Putamen (tissue), 1 donor: ENCODE measurements around the gene PLA2R1.
"Not testable (repeated sequence)": the region's sequence is repeated elsewhere in the genome, so short reads cannot be mapped to it uniquely, and the experiment has no call there.

Experiments used
- DNase-seq: peaks from one replicate; pipeline ENCODE4 v3.0.0-alpha.2; 2016; ENCODE audit warnings: low spot score

Gene PLA2R1

DNA sequence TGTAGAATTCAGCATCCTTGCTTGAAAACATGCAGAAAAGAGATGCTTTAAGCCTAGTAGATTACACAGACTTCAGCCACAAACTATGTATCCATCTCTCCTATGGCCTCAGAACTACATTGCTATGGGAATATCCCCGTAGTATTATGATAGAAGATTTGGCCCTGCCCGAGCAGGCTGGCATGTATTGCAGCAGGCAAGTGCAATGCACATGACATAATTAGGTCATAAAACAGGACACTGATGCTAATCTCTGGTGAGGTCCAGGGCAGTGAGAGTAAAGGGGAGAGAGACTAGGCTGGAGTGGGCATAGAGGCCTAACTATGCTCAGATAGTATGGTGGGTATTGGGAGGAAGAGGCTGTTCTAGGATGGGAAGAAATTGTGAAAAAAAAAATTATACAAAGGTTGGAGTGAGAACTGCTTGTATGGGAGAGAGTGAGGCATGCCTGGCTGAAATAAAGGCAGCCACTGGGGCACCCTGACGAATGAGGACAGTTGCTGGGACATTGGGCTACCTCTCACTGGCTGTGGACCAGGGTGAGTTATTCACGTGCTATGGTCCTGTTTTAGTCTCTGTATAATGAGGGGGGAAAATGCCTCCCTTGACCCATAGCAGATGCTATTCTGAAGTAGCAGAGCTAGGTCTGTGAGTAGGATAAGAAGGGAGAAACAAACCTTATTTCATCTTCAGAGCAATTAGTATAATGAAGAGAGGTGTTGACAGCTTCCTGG lies 1.6 kb upstream of the PLA2R1 start:
- DNase-seq = no peak

DNA sequence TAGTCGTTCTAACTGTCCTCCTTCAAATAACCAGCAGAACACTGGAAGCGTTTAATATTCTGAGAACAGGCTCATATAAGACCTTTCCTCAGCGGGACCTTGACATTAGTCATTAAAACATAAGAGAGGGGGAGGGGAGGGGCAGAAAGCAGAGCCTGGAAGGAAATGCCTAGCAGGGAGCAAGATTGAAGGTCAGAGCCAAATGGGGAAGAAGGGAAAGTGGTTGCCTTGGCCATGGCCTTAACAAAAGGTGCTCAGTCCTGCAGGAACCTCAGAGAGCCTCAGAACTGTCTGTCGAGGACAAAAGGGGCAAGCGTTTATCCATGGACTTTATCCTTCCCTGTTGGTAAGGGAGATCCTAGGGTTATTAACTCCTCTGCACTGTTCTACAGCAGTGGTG lies 856 bp upstream of the PLA2R1 start:
- DNase-seq = no peak

DNA sequence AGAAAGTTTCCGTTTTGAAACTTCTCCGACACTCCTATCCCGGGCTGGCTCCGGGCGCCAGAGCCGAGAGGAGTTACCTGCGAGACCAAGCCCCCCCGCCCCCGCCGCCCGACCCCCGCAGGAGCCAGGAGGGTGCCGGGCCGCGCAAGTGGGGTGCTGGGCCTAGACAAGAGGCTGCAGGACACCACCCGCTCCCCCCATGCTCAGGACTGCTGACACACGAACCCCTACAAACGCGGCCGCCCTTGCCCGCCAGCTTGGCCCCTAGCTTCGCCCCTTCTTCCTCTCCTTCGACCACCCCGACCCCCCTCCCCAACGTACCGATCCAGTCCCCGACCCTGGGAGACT lies 497 bp downstream of the PLA2R1 start:
- DNase-seq = no peak

DNA sequence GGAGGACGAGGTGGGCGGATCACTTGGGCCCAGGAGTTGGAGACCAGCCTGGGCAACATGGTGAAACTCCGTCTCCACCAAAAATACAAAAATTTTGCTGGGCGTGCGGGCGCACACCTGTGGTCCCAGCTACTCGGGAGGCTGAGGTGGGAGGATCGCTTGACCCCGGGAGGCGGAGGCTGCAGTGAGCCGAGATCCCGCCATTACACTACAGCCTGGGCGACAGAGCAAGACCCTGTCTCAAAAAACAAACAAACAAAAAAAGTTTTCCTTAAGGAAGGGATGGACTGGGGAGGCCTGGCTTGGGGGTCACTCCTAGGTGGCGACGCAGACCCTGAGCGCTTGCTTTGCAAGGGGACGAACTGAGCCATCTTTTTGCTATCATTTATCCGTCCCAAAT lies 882 bp downstream of the PLA2R1 start:
- DNase-seq = no peak

DNA sequence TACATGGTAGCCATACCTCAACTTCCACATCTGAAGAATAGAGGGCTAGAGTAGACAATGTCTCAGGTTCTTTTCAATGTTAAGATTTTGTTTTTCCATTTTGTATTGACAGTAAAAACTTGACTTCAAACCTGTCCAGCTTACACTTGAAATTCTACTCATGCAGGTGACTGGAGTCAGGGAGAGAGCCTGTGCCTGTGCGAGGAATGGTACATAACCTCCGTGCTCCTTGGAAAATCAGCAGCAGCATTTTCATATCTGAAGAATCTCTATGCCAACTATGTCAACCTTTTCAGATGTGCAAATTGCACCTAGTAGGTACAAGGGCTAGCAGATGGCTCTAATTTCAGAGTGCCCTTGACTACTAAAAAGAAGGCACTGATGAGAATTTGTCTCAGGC lies 2.1 kb downstream of the PLA2R1 start:
- DNase-seq = no peak

DNA sequence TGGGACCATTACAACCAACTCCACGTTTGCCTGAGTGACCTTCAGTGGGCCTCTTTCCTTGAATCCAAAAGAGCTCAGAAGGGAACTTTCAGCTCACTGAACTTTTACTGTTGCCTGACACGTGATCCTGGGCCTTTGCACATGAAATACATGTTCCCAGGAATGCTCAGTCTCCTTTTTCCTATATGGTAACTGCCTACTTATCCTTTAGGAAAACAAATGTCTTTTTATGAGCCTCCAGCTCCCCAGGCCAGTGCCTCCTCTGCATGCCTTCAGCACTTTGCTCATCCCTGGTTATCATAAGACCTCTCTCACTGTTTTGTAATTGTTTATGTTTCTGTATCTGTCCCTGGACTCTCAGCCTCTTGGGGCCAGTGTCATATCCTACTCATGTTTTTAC lies 5.1 kb downstream of the PLA2R1 start:
- no peak for DNase-seq

DNA sequence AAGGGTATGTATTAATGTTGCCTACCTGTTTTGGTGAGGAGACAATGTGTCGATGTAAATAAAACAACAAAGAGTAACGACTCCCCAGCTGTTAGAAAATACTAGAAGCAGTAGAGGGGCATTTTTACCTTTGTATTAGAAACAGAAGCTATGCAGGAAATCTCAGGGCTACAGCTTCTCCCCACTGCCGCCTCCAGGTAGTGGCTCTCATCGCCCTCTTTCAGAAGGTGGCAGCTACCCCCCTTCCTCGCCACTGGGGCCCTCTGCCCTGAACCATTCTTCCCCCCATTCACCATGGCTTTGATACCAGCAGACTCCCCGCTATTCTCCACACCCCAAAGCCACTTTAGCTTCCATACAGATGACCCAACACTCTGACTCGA lies 6.7 kb downstream of the PLA2R1 start:
- no peak for DNase-seq

DNA sequence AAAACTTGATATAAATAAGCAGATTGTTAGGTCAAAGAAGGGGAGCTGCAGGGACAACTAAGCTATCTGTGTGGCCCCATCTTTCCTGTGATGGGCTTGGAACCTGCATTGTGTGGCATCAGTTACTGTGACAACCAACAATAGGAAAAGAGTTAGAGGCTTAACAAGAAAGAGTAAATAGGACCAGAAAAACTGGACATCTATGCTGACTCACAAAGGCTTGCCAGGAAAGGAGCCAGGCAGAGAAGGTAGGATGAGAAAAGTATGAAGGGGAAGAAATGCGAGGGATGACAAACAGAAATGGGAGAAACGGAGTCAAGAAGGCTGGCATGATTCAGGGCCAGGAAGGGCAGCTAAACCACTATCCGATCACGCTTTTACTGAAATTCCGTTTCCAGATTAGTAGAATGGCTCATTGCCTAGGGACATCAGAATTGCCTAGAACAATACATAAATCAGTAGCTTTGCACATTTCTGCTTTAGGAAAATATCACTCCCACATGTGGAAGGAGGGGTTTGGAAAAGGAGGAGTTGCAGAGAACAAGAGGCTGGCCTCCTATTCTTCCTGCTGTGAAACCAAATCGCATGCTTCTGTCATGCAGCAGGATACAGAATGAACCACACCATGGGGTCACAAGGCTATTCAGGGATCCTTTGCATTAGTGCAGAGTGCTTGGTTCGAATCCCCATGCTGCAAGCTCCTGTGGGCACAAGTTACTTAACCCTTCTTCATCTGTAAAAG lies 7.3 kb downstream of the PLA2R1 start:
- DNase-seq = no peak

DNA sequence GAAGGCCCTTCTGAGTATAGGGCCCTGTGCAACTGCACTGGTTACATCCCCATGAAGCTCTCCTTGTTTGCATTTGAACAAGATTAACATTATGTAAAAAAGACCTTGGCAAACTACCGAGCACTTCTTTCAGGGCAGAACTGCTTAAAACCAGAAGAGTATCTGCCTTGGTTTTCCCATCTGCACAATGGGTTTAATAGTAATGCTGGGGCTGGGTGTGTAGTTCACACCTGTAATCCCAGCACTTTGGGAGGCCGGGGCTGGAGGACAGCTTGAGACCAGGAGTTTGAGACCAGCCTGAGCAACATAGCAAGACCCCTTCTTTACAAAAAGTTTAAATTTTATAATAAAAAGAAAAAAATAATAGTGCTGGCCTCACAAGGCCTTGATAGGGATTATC lies 8.5 kb downstream of the PLA2R1 start:
- no peak for DNase-seq

DNA sequence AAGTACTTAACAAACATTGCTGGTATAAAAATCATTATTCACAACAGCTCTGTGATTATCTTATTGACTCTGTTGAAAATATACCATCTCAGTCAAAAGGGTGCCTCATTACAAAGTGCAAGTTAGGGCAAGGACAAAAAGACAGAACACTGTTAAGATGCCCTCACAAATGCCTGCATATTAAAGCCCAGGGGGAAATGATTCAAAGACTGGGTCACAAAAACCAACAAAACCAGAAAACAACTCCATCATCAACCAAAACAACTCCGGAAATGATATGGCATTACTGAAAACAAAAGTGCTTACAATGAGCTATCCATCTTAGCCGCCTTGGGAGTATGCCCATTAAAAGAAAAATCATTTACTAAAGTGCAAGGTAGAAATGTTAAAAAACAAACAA lies 9.9 kb downstream of the PLA2R1 start:
- DNase-seq = no peak

DNA sequence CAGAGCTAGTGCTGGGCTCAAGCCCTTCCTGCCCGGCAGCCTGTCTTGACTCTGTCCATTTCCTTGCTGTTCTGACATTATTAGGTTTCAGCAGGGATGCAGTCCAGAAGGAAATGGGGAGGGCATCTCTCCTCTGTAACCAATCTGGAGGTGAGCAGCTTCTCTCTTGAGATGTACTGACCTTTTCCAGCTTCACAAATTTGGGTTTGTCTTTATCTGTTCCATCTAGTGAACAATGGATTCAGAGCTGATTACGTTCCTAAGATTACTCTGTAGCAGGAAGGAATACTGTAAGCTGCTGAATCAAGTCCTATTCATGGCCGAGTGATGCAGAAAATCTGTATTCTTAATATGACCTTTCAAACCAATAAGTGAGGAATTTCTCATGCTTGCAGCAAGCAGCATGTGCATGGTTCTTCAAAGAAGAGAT lies 11.0 kb downstream of the PLA2R1 start:
- no peak for DNase-seq

DNA sequence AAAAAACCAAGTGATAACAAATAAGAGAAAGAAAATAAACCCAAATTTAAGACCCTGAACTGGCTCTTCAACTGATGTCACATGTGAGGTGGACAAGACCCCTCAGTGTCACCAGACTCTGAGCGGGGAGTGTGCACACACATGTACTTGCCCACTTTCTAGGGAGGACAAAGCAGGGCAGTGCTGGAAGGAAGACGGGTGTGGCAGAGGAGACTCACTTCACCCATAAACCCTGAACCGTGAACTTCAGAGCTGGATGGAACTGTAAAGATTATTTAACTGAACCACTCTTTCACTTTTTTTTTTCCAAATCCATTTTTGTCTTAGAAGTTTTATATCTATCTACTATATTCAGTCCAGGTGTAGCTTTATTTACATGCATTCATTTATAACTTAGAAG lies 12.3 kb downstream of the PLA2R1 start:
- DNase-seq = no peak

DNA sequence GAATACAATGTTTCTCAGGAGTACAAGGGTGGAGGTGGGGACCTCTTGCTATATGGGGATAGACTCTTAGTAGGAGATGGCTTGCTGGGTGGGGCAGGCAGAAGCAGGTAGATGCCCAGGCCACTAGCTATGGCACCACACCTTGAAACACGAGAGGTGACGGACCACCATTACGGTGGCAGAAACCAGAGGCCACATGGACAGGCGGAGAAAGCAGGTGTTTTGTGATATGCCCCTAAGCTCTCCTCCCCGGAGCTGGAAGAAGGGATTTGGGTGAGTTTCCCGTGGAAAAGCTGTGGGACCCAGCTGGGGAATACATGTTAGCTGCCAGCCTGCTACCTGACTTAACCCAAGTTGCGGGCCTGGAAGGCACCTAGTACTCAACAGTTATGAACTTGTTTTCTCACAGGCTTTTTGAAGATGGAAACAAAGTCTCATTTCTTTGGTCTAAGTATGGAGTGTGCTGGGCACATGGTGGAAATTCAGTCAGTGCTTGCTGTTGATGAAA lies 16.7 kb downstream of the PLA2R1 start:
- DNase-seq = no peak

DNA sequence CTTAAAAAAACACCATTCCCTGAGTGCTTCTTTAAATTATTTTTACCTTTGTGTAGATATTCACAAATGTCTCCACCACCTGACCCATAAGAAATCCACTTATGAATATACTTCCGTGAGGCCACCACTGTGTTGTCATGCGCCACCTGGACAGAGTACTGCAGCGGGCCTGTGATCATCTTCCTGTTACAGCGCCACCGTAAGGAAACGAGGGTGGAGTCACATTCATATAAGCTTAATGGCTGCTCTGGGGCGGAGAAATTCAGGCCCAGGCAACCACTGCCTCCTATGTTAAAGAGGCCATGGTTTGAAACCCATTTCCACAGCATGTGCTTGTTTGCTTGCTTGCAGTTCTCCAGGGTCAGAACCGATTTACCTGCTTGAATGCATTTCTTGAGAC lies 17.7 kb downstream of the PLA2R1 start:
- no peak for DNase-seq

DNA sequence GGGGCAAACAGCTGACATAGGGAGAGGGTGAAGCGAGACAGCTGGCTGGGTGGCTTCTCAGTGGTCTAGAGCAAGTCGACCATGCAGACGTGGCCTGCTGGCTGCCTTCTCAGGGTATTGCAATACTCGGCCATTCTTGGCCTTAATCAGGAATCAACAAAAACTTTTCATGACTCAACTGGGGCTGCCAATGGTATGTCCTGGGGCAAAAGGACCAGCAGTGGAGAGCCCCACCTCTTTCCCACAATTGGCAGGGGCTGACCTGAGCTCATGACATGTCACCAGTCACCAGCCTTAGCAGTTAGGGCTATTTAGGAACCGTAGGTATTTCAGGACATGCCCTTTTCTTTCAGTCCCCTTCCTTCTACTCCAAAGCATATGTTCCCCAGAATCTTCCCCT lies 19.1 kb downstream of the PLA2R1 start:
- no peak for DNase-seq

DNA sequence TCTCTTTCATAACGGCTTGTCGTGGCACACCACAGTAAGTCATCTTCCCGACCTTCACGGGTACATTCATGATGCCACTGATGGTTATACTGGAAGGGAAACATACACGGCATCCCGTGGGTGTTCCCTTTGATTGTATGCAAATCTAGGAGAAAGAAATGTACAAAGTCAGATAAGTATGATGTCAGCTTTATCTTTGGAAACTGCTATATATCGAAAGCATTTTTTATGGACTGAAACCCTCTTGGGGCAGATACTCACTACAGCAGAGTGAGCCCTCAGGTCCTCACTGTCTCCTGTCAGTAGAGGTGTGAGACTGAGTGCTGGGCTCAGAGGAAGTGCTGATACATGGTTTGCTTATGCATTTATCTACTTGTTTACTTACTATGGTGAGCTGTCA lies 20.4 kb downstream of the PLA2R1 start:
- DNase-seq = no peak

DNA sequence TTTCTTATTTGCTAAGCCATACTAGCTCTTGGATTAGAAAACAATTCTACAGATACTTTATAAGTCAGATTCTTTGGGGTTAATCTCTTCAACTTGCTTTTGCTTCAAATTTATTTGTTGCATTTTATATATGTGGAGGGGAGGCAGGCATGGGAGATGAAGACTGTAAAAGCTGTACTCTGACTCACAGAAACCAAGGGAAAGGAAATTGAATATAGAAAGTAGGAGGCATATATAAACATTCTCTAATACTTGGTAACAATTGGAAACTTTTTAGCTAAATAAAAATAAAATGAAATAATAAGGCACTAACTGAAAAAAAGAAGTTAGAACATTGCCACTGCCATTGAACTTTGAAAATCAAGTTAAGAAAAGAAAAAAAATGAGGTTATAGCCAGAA lies 21.3 kb downstream of the PLA2R1 start:
- DNase-seq = no peak

DNA sequence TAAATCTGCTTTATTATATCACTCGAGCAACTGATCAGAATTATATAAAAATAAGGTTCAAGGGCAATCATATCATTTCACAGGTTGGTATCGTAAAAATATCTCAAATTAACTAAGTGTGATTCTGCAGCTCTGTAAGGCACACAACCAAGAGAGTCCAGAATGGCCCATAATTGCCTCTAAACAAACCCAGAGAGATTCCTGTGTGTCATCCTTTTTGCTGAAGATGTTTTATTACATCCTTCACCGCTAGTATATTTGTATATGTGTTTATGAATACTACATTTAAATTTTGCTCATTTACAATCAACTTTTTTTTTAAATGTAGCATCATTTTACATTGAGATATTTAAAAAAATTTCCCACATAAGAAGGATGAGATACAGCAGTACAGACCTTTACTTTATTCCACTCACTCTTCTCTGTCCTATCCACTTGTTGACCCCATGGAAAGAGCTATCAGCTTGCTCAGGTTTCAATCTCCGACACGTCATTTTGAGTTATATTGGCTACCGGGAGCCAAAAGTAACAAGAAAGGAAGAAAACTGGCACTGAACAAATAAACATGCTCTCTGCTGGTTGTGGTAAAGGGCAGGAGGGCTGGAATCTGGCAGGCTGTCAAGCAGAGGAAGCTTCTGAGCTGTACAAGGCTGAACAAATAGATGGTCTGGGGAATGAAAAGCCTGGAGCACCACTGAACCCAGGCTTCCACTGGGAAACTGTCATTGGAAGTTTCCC lies 23.1 kb downstream of the PLA2R1 start:
- no peak for DNase-seq

DNA sequence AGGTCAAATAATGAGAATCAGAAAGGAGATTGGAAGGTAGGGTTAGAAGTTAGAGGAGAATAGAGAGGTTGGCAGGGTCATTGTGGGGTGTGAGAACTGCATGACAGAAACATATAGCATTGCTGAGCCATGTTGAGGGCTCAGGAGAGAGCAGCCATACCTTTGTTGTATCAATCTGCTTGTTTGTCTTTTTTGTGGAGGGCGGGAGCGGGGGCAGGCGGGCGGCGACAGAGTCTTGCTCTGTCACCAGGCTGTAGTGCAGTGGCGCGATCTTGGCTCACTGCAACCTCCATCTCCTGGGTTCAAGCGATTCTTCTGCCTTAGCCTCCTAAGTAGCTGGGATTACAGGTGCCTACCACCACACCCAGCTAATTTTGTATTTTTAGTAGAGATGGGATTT lies 23.8 kb downstream of the PLA2R1 start:
- DNase-seq = not testable (repeated sequence)

DNA sequence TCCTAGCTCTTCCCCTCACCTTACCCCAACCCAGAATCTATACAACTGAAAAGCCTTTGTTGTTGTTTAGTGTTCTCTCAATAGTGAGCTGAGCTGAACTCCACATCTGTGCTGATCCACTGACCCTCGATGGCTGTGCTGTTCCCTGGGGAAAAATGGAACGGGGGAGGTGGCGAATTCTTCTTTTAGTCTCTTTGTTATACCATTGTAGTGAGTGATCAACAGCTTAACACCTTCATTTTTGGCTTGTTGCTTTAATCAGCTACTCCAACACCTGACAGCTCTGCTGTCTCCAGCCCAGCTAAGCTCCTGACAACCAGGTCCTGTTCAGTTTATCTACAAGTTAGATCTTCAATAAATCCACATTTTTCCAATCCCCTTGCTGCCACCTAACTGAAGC lies 25.7 kb downstream of the PLA2R1 start:
- no peak for DNase-seq

DNA sequence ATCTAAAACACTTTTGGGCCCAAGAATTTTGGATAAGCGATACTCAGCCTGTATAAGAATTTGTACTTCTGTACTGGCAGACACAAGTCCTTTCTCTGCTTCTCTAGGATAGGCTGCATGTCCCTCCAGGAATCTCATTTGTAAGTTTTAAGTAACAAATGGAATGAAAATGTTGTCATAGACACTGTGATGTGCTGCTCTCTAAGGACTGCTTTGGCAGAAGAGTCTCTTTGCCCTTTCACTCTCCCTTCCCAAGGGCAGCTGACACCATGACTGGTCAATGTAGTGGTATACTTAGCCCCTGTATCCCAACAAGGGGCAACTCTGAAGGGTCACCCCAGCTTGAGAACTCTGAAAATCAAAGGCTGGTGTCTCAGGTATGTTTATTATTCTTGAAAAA lies 27.3 kb downstream of the PLA2R1 start:
- DNase-seq = no peak

DNA sequence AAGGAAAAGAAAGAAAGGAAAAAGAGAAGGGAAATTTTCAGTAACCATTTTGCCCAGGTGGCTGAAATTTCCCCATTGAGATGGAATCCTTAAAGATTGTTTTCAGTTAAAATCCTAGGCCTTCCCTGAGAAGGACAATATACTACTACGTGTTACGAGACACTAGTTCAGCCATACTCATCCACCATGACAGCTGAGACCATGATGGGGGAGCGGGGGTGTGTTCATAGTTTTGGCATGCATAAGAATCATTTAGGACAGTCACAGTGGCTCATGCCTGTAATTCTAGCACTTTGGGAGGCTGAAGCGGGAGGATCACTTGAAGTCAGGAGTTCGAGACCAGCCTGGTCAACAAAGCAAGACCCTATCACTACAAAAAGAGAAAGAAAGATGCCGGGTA lies 28.0 kb downstream of the PLA2R1 start:
- no peak for DNase-seq

DNA sequence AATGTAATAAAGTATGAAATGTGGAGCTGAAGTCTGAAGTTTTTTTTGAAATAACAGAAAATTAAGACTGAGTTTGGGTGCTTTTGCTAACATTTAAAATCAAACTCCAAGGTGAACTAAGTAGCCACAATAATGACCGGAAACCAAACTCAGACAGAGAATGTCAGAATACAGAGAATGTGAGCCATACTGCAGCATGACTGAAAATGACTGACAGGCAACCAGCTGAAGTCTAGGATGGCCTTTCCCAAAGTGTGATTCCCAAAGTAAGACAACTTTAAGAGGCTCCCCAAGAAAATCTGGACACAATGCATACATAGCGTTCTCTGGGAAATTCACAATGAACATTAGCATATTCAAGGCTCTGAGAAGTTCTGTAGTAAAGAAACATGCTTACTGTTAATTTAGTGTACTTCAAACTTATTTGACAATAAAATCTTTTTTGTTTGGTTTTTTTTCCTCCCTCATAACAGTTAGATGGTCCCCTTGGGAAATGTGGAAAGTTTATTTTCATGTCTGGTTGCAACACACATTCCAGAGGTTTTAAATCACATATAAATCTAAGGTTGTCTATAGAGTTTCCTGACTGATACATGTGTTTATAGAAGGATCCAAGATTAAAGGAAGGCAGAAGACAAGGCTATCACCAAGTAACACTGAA lies 28.6 kb downstream of the PLA2R1 start:
- no peak for DNase-seq
